Hematopoietic multipotent progenitor cell treated with erythropoietin and hydrocortisone succinate and interleukin-3 and kit ligand, for 15 days (in vitro differentiated cells): ENCODE data around the gene FOXC2.

Experiments used
- DNase-seq: peaks from one replicate; pipeline ENCODE4 v3.0.0-alpha.2; 2015; ENCODE audit warnings: low spot score

Gene FOXC2

GRCh38 chr16:86566601-86566965 is at the start of gene FOXC2:
Gene FOXC2, plus strand, starts transcription at chr16:86566829. Its CDS starts 507 bp downstream, at chr16:86567336.
- peak; percentile 9 for DNase-seq

- DNase-seq = no peak
These were observed 49.6 kb upstream of the FOXC2 start for GRCh38 chr16:86517033-86517432.

DNA sequence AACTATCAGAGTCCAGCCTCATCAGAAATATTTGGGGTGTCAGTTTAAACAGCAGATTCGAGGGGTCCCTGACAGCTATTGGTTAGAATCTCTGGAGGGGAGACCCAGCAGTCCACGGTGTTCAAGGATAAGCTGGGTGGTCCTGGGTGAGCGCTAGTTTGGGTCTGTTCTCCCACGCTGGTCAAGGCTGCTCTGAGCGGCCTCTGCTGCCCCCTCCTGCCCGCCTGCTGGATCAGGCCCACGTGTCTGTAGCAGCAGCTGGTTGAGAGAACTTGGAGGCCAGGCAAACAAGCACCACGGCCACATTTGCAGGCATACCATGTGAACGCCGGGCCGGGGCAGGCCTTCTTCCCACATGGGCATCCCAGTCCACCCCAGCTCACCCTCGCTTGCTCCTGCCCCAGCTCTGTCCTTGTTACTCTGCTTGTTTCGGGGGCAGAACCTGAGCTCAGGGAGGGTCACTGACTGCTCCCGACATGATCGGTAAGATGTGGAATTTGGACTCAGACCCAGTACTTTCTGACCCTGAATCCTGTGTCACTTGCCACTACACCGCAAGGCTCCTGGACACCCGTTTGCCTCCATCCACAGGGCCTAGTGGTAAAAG is 48.9 kb upstream of the FOXC2 start:
- DNase-seq = no peak

- DNase-seq = no peak
These were observed 47.5 kb upstream of the FOXC2 start for GRCh38 chr16:86519007-86519648.

- DNase-seq = peak; percentile 40
These were observed 46.8 kb upstream of the FOXC2 start for GRCh38 chr16:86519649-86520316.

GRCh38 chr16:86520317-86521210 is 46.1 kb upstream of the FOXC2 start:
- no peak for DNase-seq

DNA sequence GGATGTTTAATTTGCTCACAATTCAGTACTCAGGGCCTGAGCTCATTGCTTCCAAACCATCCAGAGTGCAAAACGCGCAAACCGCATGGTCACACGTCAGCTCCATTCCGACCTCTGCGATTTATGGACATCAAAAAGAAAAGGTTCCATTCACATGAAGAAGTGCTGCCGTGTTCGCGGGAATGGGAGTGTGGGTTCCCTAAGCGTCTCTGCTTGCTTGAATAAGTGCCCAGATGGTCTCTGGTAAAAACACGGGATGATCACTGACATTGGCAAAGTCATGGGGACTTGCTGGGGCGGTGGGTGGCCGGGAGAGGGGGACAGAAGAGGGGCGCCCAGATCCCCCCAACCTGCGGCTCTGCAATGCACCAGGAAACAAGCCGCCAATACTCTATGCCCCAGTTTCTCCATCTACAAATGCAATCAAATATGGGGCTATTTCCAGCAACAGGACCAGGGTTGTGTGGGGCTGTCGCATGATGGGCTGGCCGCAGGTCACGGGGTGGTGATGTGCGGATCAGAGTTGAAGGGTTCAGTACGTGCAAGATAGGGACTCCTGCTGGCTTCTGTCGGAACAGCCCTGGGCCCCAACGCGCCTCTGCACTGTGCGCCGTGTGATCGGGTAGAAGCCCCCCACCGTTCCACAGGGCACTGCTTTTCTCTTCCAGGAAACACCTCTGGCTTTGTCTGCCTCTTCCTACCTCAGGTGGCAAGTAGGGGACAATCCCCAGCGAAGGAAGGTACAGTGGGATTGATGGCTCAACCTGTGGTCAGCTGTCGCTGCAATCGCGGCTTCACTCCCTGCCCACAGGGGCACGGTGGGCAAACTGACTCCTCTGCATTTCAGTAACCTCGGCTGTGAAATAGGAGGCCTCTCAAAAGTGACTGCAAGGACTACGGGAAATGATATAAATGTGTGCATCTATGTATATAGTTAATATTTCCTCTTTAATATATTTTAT is 45.1 kb upstream of the FOXC2 start:
- no peak for DNase-seq

DNA sequence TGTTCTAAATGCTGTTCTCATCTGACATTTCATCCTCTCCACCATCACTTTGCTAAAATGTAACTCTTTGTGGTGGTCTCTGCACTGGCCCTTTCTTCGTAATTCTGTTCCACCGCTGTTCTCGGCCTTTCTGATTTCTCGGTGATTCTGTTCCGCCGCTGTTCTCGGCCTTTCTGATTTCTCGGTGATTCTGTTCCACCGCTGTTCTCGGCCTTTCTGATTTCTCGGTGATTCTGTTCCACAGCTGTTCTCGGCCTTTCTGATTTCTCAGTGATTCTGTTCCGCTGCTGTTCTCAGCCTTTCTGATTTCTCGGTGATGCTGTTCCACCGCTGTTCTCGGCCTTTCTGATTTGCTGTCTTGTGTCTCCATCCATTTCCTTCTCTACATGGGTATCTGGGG is 44.0 kb upstream of the FOXC2 start:
- no peak for DNase-seq

DNA sequence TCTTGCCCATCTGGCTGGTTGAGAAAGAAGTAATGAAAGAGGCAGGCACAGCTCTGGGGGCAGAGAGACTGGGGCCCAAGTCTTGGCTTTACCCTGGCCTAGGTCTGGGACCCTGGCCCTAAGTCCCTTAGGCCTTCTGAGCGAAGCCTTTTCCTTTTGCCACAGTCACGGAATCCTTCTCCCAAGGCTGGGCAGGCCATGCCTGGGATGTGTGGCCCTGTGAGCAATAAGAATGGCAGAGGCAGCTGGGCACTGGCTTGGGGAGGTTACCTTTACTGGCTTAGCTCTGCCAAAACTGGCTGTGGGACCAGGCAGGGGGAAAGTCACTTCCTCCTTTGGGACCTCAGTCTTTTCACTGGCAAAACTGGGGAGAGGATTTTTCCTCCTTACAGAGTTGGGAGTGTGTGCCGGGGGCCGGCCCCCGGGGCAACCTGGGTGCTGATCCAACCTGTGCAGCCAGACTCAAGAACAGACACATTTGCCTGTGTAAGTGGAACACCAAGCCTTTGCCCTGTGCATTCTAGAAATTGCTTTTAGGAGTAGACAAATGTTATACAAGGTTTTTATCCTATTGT is 43.4 kb upstream of the FOXC2 start:
- no peak for DNase-seq

DNA sequence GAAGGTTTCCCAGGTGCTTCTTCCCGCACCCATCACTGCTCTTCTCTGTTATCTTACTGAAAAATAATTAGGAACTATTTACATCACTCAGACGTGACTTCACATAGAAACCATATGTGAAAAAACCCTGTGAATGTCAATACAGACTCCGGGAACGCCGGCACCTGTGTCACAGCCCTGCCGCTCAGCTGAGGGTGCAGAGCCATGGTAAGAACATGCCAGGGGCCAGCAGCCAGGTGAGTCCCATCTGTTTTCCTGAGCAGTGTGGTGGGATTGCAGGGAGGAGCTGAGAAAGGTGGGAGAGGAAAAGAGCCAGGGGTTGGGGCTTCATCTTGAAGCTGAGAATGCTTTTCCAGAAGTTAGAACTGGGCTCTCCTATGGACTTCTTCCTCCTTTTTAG is 42.6 kb upstream of the FOXC2 start:
- no peak for DNase-seq

DNA sequence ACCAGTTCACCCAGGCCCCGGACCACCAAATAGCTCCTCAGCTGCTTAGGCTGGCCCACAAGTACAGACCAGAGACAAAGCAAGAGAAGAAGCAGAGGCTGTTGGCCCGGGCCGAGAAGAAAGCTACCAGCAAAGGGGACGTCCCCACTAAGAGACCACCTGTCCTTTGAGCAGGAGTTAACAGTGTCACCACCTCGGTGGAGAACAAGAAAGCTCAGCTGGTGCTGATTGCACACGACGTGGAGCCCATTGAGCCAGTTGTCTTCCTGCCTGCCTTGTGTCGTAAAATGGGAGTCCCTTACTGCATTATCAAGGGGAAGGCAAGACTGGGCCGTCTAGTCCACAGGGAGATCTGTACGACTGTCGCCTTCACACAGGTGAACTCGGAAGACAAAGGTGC is 40.9 kb upstream of the FOXC2 start:
- DNase-seq = no peak

DNA sequence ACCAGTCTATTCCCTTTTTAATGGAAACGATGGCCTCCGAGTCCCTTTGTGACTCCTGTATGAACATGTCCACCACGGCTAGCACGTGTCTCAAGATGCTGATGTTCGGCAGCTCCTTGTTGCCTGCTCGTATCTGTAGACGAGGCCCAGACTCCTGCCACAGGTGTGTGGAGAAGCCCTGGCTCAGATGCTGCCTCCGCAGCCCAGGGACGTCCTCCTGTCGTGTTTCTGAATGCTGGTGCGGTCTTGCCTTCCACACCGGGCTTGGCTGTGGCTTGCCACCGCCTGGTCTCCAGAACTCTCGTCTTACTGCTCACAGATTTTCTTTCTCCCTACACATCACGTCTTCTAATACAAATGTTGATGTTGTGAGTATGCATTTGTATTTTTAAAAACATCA is 39.3 kb upstream of the FOXC2 start:
- DNase-seq = no peak

DNA sequence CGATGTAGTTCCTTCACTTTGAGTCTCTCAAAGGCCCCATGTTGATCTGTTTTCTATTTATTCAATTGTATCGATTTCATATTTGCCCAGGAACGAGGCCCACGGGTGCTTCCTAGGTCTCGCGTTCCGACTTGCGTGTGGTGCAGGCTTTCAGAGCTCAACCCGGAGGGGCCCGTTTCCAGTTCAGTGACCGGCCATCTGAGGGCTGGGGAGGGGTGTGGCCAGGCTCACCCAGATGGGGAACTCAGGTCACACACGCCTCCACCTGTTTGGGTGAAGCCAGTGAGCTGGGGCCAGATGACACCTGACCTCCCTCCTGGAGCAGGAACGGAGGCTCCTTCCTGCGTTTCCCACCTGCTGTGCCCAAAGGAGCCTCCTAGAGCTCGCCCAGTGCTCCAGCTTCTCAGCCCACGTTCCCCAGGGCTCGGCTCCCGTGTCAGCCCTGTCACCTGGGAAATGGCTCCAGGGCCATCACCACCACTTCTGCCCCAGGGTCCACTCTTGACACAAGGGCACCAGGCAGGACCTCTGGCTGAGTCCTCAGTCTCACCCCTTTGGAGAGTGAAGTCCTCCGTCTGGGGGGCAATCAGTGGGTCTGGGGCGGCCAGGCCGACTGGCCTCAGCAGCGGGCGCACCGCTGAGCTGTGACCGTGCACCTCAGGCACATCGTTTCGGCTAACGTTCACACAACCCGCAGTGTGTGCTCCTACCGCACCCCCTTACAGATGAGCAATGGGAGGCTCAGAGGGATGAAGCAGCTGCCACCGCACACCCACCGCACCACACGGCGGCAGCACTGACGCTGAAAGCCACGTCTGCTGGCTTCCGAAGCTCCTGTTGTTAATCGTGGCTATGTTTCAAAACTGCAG is 38.3 kb upstream of the FOXC2 start:
- no peak for DNase-seq

- no peak for DNase-seq
These were observed 37.5 kb upstream of the FOXC2 start for GRCh38 chr16:86529160-86529559.

DNA sequence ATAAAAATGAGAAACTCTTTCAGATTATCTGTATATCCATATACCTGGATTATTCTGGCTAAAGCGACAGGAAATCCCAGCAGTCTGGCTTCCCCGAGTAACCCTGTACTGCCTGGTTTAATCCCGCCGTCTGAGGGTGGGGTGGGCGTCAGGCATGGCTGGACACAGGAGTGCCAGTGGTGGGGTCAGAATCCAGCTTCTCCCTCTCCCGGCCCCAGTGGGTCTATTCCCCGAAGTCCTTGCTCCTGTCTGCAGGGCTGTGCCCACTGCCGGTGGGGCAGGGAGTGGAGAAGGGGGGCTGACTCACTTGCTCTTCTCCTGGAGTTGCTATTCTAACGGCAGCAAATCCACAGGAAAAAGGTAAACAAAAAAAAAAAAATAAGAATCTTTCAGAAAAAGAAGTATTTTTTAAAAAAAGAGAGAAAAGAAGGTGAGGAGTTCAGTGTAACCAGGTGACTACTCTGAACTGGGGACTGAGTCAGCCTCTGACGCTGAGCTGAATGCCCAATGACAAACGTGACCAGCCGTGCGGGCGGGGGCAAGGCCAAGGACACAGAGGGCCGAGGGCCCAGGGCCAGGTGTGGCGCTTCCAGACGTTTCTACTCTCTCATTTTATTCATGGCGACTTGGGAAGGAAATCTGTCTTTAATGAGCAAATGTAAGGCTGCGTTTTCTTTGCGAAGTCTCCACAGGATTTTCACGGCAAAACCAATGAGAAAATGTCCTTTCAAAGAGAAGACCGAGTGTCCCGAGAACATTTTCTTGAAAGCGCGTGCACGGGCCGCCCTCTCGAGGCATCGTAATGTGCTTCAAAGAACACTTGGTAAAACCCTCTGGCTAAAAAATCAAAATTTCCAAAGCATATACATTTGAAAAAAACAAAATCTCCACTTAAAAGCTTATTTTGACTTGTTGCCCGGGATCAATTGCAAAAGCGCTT is 36.1 kb upstream of the FOXC2 start:
- DNase-seq = no peak

DNA sequence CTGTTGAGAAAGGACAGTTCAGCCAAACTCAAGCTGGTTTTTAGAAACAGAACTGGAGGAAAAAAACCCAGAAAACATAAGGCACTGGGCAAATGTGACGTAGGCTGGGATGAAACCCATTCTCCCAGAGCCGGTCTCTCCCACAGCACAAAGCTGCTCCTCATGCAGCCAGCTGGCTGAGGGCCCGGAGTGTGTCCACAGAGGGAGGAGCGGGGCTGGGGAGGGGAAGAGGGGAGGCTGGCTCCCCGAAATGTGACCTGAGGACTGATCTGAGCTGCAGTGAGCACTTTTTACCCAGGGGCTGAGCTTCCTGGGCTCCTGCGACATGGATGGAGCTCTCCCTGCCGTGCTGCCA is 35.5 kb upstream of the FOXC2 start:
- DNase-seq = no peak

DNA sequence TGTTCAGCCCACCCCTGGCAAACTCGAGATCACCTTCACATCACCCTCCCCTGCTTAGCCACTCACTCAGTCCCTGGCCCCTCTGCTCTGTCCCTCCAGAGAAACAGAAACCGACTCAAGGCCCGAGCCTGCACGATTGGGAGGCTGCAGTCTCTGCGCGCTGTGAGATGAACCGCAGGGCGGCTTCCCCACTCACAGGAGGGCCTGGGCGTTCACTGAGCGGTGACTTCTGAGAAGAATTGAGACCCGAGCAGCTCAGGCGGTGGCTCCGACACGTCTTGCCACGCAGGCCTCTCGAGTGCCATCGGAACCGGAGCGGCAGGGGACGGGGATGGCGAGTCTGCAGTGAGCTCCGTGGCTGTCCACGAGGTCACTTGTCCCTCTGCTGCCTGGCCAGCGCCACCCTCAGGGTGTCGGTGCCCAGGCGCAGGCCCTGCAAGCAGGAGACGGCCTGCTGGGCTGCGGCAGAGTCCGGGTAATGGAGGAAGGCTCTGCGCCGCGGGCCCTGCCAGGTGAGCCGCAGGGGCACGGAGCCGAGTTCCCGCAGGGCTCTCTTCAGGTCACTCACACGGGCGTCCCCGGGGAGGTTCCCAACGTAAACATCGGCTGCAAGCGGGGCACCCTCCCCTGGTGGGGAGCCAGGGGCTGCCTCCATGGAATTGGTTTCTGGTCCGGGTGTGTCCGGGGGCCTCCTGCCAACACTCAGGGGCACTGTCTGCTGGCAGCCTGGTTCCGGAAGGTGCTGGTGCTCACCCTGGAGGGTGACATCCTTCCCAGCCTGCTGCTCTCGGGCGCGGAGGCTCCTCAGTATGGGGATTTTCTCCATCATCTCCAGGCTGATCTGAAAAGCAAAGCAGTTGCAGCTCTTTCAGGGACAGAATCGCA is 34.7 kb upstream of the FOXC2 start:
- DNase-seq = no peak

DNA sequence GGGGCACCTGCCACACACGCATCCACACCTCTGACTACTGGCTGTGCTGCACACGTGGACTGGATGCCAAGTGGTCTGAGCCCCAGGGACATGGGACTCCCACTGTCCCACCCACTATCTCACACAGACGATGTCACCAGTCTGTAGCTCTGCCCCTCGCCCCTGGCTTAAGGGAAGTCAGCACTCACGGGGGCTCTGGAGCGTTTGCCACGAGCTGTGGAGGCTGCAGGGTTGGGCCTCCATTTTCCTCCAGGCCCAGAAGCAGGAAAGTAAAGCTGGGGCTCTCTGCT is 34.2 kb upstream of the FOXC2 start:
- no peak for DNase-seq
